IPS-NIHi7 (cell line): ENCODE data around the gene SETD3.
"Not testable (repeated sequence)": the region's sequence is repeated elsewhere in the genome, so short reads cannot be mapped to it uniquely, and the experiment has no call there.

Experiments used
- DNase-seq: peaks from one replicate; pipeline ENCODE4 v3.0.0; 2012; ENCODE audit warnings: mixed read lengths; ENCODE audit errors: extremely low spot score

SETD3 gene

GRCh38 chr14:99361596-99362215, 119.0 kb downstream of the SETD3 start:
- no peak for DNase-seq

GRCh38 chr14:99360774-99361595, 119.7 kb downstream of the SETD3 start:
- no peak for DNase-seq

- DNase-seq = no peak
Measured at GRCh38 chr14:99359906-99360305, 120.8 kb downstream of the SETD3 start.

- no peak for DNase-seq
Measured at GRCh38 chr14:99357916-99358390, 122.7 kb downstream of the SETD3 start.

- DNase-seq = no peak
Measured at GRCh38 chr14:99357151-99357915, 123.3 kb downstream of the SETD3 start.

- DNase-seq = no peak
Measured at GRCh38 chr14:99356031-99356608, 124.5 kb downstream of the SETD3 start.

- no peak for DNase-seq
Measured at GRCh38 chr14:99354166-99354875, 126.3 kb downstream of the SETD3 start.

- no peak for DNase-seq
Measured at GRCh38 chr14:99352688-99353280, 127.9 kb downstream of the SETD3 start.

GRCh38 chr14:99351166-99352007, 129.3 kb downstream of the SETD3 start:
- DNase-seq = no peak

GRCh38 chr14:99350751-99351150, 129.9 kb downstream of the SETD3 start:
- DNase-seq = no peak

- DNase-seq = no peak
Measured at GRCh38 chr14:99349721-99350495, 130.8 kb downstream of the SETD3 start.

GRCh38 chr14:99348816-99349614, 131.6 kb downstream of the SETD3 start:
- DNase-seq = no peak

- not testable (repeated sequence) for DNase-seq
Measured at GRCh38 chr14:99348231-99348630, 132.4 kb downstream of the SETD3 start.
